H54 (cell line): ENCODE data around the gene ADI1.
"Not testable (repeated sequence)": the region's sequence is repeated elsewhere in the genome, so short reads cannot be mapped to it uniquely, and the experiment has no call there.

ENCODE experiments used
- DNase-seq: peaks from one replicate; pipeline ENCODE4 v3.0.0; 2011; ENCODE audit warnings: low spot score, mixed read lengths; ENCODE audit not compliant: insufficient read length
- FAIRE-seq: peaks from 3 replicates; lab custom pipeline; 2011; peaks lifted over from hg19 to GRCh38; lab: Jason Lieb, UNC
- POLR2A ChIP-seq: IDR thresholded peaks from 2 replicates; pipeline ENCODE4 v1.6.1; 2011; ENCODE audit warnings: low read depth, mild to moderate bottlenecking, low read length

The ADI1 gene

DNA sequence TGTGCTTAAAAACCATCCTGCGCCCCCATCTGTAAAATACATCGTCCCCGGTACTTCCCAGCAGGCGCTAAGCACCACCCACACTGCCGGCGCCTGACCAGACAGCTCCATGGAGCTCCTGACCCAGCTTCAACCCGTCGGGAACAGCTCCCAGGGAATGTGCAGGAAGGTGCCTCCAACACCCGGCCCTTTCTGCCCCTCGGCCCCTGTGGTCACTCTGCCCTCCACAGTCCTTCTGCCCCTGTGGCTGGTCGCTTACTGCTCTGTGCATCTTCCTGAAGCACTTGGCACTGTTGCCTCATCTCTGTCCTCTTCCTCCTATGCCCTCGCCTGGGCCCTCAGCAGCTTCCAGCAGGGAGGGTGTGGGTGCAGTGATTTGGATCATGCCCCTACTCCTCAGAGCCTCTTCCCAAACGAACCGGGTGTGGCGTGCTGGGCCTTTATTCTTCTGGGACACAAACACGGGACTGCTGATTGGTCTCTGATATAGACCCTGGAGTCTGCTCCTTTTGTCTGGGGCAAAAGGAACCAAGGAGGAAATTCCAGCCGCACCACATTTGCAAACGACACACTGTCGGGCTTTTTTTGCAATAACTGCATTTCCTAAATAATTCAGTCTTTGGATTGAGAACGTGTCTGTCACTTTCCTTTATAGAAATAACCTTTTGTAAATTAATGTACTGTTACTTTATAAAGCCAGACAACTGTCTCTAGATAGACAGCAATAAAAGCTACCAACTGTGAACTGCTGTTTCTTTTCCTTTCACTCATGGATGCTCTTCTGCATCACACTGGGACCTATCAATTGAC lies 65.9 kb downstream of the ADI1 start:
- FAIRE-seq (no peak), DNase-seq (no peak)
- TF ChIP-seq POLR2A = no peak

DNA sequence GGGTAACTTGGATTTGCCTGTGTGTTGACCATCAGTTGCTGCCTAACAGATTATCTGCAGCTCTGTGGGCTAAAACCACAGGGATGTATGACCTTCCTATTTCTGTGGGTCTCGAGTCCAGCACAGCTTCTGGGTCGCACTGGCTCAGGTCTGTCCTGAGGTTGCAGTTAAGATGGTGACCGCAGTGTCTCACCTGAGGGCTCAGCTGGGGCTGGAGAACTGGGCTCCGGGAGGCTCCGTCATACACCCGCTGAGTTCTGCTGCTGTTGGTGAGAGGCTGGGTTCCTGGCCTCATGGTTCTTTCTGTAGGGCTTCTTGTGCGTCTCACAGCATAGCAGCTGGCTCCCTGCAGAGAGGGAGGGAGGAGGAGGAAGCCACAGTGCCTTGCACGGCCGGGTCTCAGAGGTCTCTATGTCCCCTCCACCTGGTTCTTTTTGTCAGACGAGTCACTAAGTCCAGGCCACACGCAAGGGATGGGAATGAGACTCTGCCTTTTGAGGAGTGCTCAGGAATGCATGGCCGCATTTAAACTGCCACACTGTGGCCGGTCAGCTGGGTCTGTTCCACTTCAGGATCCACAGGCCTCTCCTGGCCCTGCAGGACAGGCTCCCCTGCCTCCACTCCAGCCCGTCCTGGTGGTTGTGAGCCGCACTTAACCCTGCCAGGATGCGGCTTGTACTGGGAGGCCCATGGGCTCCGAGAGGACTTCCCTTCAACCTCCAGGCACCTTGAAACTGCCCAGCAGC lies 67.2 kb downstream of the ADI1 start:
- TF ChIP-seq POLR2A = no peak
- DNase-seq = no peak
- FAIRE-seq = no peak

DNA sequence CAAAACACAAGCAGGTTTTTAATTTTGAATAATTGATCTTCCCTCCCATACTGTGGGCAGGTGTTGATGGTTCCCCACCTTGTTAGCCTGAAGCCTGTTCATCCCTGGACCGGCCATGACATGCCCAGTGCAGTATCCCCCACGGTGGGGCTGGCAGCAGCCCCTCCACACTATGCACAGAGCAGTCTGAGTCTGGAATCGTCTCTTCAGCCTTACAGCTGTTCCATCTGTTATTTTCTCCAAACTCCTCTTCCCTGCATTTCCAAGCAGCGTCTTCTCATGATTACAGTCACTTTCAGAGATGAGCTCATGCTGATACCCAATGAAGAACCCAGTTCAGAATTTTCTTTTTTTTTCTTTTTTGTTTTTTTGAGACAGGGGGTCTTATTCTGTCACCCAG lies 68.2 kb downstream of the ADI1 start:
- TF ChIP-seq POLR2A = no peak
- FAIRE-seq = no peak
- DNase-seq = no peak

DNA sequence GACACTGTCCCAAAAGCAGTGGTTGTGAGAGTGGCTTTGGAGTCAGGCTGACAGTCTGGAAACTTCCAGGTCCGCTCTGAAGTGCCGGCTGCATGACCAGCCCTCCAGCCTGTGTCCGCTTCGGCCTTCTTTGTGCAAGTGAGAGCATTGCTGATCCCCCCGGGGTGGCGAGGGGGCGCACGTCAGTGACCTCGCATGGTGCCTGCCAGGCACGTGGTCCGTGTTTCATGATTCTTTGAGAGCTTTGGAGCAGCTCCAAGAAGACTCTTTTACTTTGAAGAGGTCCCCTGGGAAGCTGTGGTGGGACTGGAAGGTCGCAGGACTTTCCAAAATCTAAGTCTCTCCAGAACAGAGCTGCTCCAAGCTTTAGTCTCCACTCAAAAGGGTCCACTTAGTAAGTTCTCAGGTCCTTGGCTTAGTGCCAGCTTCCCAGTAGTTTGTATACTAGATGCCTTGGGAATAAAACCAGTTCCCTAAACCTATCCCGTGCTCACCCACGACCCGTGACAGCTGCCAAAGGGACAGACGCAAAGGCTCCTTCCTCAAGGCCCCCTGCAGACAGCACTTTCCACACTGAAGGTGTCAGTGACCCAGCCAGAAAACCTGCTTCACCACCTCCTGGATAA lies 68.8 kb downstream of the ADI1 start:
- TF ChIP-seq POLR2A = no peak
- FAIRE-seq (no peak), DNase-seq (no peak)

DNA sequence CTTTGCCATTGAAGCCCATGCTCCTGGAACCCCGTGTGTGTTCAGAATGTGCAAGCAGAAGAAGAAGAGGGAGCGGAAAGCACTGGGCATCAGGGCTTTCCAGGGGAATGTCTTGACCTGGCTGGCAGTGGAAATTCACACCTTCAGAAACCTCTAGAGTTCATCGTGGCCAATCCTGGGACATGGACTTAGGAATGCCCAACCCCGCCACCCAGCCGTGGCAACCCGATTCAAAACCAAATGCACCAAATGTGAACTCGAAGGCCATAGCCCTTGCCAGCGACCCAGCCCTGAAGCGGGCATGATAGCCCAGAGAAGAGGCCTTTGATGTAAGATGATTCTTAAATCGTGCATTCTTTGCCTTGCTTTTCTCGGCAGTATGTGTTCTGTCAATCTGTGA lies 69.4 kb downstream of the ADI1 start:
- FAIRE-seq = no peak
- no peak for DNase-seq
- no peak for TF ChIP-seq POLR2A

DNA sequence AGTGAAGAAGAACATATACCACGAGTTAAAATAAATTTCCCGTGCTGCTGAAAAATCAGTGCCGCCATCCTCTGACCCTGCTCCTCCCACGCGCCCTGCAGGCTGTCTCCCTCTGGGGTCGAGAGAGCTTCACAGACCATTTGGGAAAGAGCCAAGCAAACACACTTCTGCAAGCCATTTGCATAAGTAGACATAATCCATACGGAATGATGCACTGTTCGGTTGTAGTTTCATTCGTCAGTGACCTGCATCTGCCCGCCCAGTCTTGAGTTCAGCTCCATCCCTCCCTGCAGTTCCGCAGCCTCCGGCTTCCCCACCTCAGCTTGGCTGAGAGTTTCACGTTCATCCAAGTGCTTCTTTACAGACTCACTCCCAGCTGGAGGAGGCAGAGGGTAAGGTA lies 70.2 kb downstream of the ADI1 start:
- DNase-seq = no peak
- no peak for TF ChIP-seq POLR2A

DNA sequence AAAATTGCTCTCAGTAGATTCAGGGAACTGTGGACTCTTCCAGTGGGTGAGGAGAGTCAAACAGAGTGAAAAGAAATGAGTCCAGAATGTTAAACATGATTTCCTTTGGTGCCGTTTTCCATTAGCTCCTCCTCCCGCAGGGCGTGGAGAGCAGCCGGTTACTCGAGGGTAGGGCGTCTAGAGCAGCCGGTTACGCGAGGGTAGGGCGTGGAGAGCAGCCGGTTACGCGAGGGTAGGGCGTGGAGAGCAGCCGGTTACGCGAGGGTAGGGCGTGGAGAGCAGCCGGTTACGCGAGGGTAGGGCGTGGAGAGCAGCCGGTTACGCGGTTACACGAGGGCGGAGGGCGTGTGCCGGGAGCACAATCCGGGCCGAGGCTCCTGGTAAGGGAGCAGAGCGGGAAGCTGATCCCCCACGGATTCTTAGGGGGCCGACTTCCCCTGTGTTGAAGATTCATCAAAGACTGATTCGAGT lies 70.9 kb downstream of the ADI1 start:
- FAIRE-seq, DNase-seq: not testable (repeated sequence)

More for the DNA sequence above, 70.2 kb downstream of the ADI1 start:
- no peak for FAIRE-seq

DNA sequence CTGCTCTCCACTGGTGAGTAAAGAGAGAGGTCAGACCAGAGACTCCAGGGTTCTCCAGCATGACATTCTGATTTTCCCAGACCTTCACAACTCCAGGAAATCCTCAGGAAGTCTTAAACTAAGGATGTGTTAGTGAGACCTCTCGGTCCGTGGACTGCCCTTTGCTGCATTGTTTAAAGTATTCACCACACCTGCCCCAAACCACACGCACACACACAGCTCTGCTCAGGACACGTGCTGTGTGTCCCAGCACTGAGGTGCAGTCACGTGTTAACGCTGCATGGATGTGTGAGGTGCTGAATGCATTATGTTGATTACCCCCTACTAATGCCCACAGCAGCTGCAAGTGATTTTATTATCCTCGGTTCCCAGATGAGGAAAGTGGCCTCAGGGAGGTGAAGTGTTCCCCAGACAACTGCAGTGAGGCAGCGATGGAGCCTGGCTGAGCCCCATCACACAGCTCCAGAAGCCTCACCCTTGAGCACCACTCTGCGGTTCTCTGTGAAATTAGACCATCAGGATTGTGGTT lies 71.5 kb downstream of the ADI1 start:
- no peak for TF ChIP-seq POLR2A
- DNase-seq (no peak), FAIRE-seq (no peak)
